ENCODE results near the gene OR6N1.

The OR6N1 gene

DNA sequence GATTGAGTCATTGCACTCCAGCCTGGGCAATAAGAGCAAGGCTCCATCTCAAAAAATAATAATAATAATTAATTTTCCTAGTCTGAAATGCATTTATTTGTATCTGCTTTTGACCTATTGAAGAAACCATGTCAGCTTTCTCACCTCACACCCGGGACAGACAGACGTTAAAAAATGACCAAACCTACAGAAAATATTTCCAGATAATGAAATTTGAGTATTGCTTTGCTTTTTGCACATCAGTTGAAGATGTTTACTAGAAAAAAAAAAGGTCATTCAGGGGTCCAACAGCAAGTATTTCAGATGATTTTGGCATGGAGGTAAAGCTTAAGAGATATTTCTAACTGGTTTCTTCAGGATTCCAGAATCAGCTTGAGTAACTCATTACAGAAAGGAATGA lies 17.6 kb downstream of the OR6N1 start, which contains the start of gene OR6K6:
TSS of gene OR6K6 (plus strand) at position 301 of the 400 bp plus-strand sequence. CDS start 168 bp downstream, outside the sequence.
- DNase-seq (ENCODE audit: insufficient read length, low spot score) (no peak), FAIRE-seq (no peak)

DNA sequence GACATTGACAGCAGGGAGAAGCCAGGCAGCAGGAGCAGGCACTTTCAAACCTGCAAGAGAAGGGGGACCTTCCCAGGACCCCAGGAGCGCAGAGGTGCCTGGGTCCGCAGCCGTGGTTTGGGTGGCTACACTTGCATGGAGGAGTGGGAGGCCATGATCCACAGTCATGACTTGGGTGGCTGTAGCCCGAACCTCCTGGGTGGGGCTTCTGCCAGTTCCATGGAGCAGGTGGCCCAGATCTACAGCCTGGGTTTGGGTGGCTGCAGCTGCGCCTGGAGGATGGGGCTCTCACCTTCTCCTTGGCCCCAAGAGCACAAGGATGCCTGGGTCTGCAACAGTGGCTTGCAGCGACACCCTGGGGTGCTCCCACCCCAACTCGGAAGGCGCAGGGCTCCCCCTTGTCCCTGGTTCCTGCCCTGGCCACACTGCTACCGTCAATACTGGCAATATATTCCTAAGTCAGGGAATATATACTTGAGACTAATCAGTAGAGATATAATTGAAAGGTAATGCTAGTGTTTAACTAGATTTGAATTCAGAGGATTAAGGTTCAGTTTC lies 19.8 kb downstream of the OR6N1 start:
- DNase-seq (ENCODE audit: insufficient read length, low spot score), result no peak
- FAIRE-seq, result no peak

DNA sequence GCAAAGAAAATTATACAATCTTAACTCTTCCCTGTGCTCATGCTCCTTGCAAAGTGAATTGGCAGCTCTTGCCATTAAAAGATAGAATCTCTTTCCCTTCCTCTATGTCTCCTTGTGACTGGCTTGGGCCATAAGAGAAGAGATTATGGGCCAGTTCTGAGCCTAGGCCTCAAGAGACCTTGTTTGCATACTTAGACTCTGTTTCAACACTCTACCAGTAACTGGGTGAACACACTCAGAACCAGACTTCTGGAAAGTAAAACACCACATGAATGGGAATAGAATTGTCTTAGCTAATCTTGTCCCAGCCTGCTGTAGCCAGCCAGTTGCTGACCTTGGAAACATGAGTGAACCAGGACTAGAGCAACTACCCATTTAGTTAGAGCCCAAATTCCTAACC lies 36.1 kb downstream of the OR6N1 start:
- DNase-seq (ENCODE audit: insufficient read length, low spot score), result no peak
- FAIRE-seq, result no peak

DNA sequence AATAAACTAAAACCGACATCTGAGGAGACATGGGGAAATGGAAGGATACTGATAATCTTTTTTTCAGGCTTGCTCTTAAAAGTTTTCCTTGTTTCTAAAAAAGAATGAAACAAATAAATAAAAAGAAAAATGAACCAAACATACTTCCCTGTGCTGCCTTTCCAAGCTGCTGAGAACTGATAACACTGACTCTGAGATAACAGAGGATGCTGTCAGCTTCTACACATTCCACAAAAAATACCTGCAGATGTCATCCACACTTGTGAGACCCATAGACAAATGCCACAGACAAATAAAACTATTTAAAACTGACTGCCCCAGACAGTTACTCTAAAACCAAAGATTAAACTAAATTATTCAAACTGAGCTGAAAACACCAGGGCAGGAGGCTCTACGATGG lies 39.5 kb downstream of the OR6N1 start:
- no peak for FAIRE-seq
- no peak for DNase-seq (ENCODE audit: insufficient read length, low spot score)

DNA sequence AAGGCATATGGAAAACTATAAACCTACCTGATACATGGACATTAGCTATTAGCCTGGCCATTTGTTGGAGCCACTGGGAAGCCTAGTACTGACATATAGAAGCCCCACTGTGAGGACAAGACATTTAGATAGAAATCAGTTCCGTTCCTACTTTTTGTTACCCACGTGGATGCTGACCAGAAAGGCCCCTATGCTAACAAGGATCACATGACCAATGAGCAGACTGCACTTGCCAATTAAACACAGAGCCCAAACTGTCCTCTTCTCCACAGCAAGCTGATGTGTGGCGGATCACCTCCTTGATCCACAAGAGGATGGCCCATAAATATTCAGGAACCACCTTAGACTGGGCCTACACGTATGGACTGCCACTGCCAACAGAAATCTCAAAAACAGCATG lies 40.3 kb downstream of the OR6N1 start:
- FAIRE-seq, result no peak

DNA sequence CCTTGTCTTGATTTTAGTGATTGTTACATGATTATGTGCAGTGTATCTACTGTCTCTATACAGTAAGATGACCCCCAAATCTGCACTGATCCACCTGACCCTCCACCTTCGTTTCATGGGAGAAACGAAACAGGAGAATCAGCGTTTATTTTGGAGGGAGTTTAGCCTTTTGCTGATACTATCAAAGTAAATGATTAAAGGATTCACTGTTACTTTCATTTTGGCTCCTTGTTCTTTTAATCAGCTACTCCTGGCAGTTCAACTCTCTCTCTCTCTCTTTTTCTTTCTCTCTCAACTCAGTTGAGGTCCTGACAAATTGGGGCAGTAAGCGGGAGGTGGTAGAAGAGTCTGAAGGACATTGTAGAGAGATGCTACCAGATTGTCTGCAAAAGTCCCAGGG lies 41.5 kb downstream of the OR6N1 start:
- FAIRE-seq, result no peak
- DNase-seq (ENCODE audit: insufficient read length, low spot score), result no peak

More for the DNA sequence above, 40.3 kb downstream of the OR6N1 start:
- DNase-seq (ENCODE audit: insufficient read length, low spot score), result no peak

DNA sequence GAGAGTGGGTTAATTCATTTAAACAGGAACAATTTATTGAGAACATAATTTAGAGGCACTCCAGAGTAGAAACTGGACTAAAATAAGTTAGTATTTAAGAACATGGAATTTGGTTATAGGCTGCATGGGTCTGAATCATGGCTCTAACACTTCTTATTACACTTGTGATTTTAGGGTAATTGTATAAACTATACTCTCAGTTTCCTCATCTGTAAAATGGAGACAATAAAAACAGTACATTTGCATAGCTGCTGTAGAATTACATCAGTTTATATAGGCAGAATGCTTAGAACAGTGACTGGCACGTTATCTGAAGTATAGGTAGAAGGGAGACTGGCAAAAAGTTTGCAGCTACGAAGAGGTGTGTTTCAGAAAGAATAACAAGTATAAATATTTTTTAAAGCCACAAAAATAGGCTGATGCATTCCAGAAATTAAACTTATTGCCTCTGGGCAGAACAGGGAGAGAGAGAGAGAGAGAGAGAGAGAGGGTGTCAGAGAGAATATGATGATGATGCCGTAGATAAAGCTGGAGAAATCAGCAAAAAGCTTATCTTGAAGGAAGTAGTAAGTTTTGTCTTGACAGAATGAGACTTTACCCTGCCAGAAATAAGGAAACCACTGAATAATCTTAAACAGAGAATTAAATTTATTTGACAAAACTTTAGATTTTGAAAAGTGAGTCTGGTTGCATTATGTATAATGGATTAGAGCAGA lies 43.3 kb downstream of the OR6N1 start:
- FAIRE-seq, result no peak
- DNase-seq (ENCODE audit: insufficient read length, low spot score), result no peak

DNA sequence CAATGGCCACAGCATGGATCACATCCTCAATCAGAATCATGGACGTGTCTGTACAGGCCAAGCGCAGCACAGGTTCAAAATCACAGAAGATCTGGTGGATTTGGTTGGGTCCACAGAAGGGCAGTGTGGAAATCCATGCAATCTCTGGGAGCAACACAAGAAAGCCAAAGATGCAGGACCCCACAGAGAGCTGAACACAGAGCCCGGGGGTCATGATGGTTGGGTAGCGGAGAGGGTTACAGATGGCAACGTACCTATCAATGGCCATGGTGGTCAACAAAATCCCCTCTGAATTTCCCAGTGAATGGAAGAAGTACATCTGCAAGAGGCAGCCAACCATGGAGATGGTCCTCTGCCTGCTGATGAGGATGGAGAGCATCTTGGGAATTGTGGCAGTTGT lies 47.6 kb downstream of the OR6N1 start:
- DNase-seq (ENCODE audit: insufficient read length, low spot score), result no peak

DNA sequence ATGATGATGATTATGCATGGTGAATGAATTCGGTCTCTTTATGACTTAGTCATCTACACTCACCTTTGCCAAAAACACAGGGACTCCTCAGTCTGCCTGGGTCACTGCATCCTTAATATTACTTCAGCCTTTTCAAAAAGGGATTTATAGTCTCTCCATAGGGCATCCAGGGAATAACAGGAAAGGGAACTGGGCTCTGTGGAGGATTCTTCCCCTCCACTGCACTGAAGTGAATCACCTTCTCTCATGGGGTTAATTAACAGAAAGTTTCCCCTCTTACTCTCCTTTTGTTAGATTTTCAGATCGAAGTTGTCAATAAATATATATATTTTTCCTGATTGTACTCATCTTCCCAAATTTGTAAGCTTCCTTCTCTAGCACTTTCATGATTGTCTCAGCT lies 51.4 kb downstream of the OR6N1 start, which contains the start of gene OR6K3:
TSS of gene OR6K3 (minus strand) at position 101 of the 400 bp plus-strand sequence. CDS start 2,605 bp downstream, outside the sequence.
- FAIRE-seq (no peak), DNase-seq (ENCODE audit: insufficient read length, low spot score) (no peak)

More for the DNA sequence above, 47.6 kb downstream of the OR6N1 start:
- FAIRE-seq, result no peak

DNA sequence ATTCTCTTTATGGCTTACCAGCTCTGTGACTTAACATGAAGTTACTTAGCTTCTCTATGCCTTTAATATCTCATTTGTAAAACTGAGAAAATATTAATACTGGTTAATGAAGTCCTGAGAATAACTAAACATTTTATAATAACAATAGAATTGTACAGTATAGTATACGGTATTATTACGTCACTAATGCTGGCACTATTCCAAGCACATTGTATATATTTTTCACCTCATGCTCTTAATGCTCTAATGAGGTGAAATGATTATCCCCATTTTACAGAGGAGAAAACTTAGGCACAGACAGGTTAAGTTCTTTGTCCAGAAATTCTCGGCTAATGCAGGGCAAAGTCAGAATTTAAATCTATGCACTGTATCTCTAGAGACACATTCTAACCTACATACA lies 52.3 kb downstream of the OR6N1 start:
- DNase-seq (ENCODE audit: insufficient read length, low spot score) (no peak), FAIRE-seq (no peak)

DNA sequence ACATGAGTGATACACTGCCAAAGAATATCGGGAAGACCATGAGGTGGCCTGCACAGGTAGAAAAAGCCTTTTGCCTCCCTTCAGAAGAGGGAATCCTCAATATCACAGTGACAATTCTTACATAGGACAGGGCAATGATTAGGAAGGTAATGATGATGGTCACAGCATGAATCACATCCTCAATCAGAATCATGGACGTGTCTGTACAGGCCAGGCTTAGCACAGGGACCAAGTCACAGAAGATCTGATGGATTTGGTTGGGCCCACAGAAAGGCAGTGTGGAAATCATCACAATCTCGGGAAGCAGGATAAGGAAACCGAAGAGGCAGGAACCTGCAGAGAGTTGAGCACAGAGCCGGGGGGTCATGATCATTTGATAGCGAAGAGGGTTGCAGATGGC lies 54.7 kb downstream of the OR6N1 start:
- DNase-seq (ENCODE audit: insufficient read length, low spot score) (no peak), FAIRE-seq (no peak)

DNA sequence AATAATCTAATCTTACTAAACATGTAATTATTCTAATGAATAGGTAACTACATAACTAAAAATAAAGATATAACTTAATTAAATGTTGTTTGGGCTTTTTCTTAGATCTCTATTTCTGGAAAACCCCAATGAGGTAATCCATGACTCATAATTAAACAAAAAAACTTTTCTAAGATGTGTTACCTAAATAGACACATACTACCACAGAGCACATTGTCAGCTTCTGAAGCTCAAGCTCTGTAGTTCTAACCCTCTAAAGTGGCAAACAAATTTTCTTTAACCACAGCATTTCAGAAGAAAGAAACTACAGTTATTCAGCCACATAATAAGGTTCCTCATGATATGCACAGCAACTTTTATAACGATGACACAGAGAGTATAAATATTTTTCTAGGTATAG lies 55.7 kb downstream of the OR6N1 start:
- DNase-seq (ENCODE audit: insufficient read length, low spot score), result no peak
- FAIRE-seq, result no peak

DNA sequence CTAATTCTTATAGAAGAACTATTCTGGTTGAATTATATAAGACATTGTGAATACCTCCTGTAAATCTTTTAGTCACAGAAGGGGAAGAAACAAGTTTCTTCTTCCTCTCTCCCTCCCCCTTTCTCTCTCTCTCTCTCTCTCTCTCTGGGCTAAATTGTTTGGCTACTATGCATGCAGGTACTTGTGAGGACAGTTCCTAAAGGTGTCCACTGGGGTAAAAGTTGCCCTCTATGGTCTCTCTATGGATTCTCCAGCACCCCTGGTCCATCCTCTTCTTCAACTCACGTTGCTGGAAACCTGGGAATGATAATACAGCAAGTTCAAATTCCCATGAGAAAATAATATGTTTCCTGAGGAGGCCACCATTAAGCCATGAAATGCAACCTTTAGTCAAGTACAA lies 57.2 kb downstream of the OR6N1 start:
- no peak for FAIRE-seq
- no peak for DNase-seq (ENCODE audit: insufficient read length, low spot score)
